HT-29 (cell line): ENCODE results near the gene HACD1. TPM values are rescaled to one million over a fixed set of nuclear protein-coding genes. Genes with fewer than 3 reads are reported as not detected.

ENCODE experiments used
- DNase-seq: peaks from one replicate; pipeline ENCODE4 v3.0.0-alpha.2; 2015; ENCODE audit warnings: low spot score
- total RNA-seq: library from RNA; depleted of rRNA; stranded (reverse); fragments of >200 nt; shearing (Covaris generic); gene quantifications from 2 replicates; pipeline ENCODE4 v1.2.3, GENCODE V29; 2014; rRNA removed

HACD1 gene
- 28.9 and 35.8 TPM in 2 replicates for total RNA-seq

- peak; percentile 83 for DNase-seq
These were observed at the start of gene HACD1 for GRCh38 chr10:17617031-17617911. Gene HACD1, minus strand, starts transcription at chr10:17617374. Its CDS starts 35 bp downstream, at chr10:17617339.

- no peak for DNase-seq
These were observed 48.6 kb upstream of the HACD1 start for GRCh38 chr10:17665747-17666146.

- DNase-seq = no peak
These were observed 46.3 kb upstream of the HACD1 start for GRCh38 chr10:17663450-17663849.

- no peak for DNase-seq
These were observed 45.3 kb upstream of the HACD1 start for GRCh38 chr10:17662193-17663138.

GRCh38 chr10:17661510-17661909 is 44.3 kb upstream of the HACD1 start:
- DNase-seq = no peak

GRCh38 chr10:17660921-17661320 is 43.7 kb upstream of the HACD1 start:
- no peak for DNase-seq

- no peak for DNase-seq
These were observed 42.2 kb upstream of the HACD1 start for GRCh38 chr10:17659365-17659764.

- peak; percentile 18 for DNase-seq
These were observed 39.9 kb upstream of the HACD1 start for GRCh38 chr10:17657103-17657500.

- DNase-seq = peak; percentile 51
These were observed 38.5 kb upstream of the HACD1 start for GRCh38 chr10:17655567-17656146.

GRCh38 chr10:17655009-17655408 is 37.8 kb upstream of the HACD1 start:
- no peak for DNase-seq

GRCh38 chr10:17652585-17652984 is 35.4 kb upstream of the HACD1 start:
- DNase-seq = no peak

GRCh38 chr10:17651896-17652295 is 34.7 kb upstream of the HACD1 start:
- DNase-seq = no peak

- no peak for DNase-seq
These were observed 33.2 kb upstream of the HACD1 start for GRCh38 chr10:17650416-17650815.

GRCh38 chr10:17649836-17650235 is 32.7 kb upstream of the HACD1 start:
- no peak for DNase-seq

- no peak for DNase-seq
These were observed 31.9 kb upstream of the HACD1 start for GRCh38 chr10:17649052-17649451.

GRCh38 chr10:17648243-17649035 is 31.3 kb upstream of the HACD1 start:
- no peak for DNase-seq

- no peak for DNase-seq
These were observed 30.2 kb upstream of the HACD1 start for GRCh38 chr10:17647326-17647725.

- peak; percentile 28 for DNase-seq
These were observed 28.6 kb upstream of the HACD1 start for GRCh38 chr10:17645621-17646345.

- DNase-seq = peak; percentile 64
These were observed 27.3 kb upstream of the HACD1 start for GRCh38 chr10:17644485-17644943.
